Kidney epithelial cell (primary cell): Measurements from ENCODE around the gene CCR1. TPM values are rescaled to one million over a fixed set of nuclear protein-coding genes. Genes with fewer than 3 reads are reported as not detected.

Experiments
- DNase-seq: peaks from one replicate; pipeline ENCODE4 v3.0.0-alpha.2; 2010; ENCODE audit warnings: low read depth
- H3K27me3 ChIP-seq: 2 replicates; pipeline ENCODE4 v1.6.0; 2011; ENCODE audit warnings: low read length; ENCODE audit not compliant: control insufficient read depth, insufficient read depth
- H3K36me3 ChIP-seq: 2 replicates; pipeline ENCODE4 v1.5.1; 2011; ENCODE audit warnings: low read length; ENCODE audit not compliant: control insufficient read depth, insufficient read depth
- H3K4me3 ChIP-seq: 2 replicates; pipeline ENCODE4 v1.5.1; 2011; ENCODE audit warnings: low read depth, mild to moderate bottlenecking, control low read depth, low read length
- CTCF ChIP-seq: IDR thresholded peaks from 2 replicates; pipeline ENCODE4 v1.5.1; 2011; ENCODE audit warnings: mild to moderate bottlenecking, moderate library complexity, low read length, control low read depth, inconsistent platforms; ENCODE audit not compliant: insufficient read depth, poor library complexity, severe bottlenecking
- total RNA-seq: library from RNA; depleted of rRNA; stranded (reverse); fragments of >200 nt; gene quantifications from 2 replicates; pipeline ENCODE4 v1.2.3, GENCODE V29; 2015

CCR1 gene
- total RNA-seq, result 0.07 TPM in 1 of 2 replicates, not detected in the other

GRCh38 chr3:46208167-46208704 lies at the start of gene CCR1:
TSS of gene CCR1 (minus strand) at chr3:46208313. CDS start at chr3:46204313, 4,000 bp downstream.
- no peak for DNase-seq
- no peaks in the 10 kb centered on the region for H3K27me3 ChIP-seq
- TF ChIP-seq CTCF, result peak; percentile 66
- no peaks in the 10 kb centered on the region for H3K36me3 ChIP-seq
- no peak within 1 kb of the TSS for H3K4me3 ChIP-seq

GRCh38 chr3:46252980-46253379 lies 44.9 kb upstream of the CCR1 start:
- H3K36me3 ChIP-seq, result no peaks in the 10 kb centered on the region
- DNase-seq, result no peak
- no peak overlapping the region for H3K4me3 ChIP-seq
- no peaks in the 10 kb centered on the region for H3K27me3 ChIP-seq
- no peak for TF ChIP-seq CTCF

DNA sequence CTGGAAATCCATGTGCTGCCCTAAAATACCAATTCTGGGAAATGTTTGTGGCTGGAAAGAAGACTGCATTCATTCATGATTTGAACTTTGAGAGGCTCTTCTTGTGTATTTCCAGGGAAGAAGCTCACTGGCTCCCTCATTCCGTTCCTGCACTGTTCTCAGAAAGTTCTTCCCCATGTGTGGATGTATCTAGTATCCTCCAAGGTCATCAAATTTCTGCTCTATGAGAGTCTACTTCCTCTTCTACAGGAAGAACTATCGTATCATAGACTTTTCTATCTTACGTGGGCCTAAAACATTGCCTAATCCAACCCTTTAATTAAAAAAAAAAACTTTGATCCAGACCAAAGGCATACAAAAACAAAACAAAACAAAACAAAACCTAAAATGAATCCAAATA lies 37.0 kb upstream of the CCR1 start:
- Histone ChIP-seq H3K4me3 (no peak overlapping the region), H3K27me3 (no peaks in the 10 kb centered on the region), H3K36me3 (no peaks in the 10 kb centered on the region)
- DNase-seq, result no peak
- no peak for TF ChIP-seq CTCF

- H3K4me3 ChIP-seq, result no peak overlapping the region
- no peaks in the 10 kb centered on the region for H3K36me3 ChIP-seq
- DNase-seq, result no peak
- no peaks in the 10 kb centered on the region for H3K27me3 ChIP-seq
- no peak for TF ChIP-seq CTCF
These were observed 35.4 kb upstream of the CCR1 start for GRCh38 chr3:46243560-46243959.

DNA sequence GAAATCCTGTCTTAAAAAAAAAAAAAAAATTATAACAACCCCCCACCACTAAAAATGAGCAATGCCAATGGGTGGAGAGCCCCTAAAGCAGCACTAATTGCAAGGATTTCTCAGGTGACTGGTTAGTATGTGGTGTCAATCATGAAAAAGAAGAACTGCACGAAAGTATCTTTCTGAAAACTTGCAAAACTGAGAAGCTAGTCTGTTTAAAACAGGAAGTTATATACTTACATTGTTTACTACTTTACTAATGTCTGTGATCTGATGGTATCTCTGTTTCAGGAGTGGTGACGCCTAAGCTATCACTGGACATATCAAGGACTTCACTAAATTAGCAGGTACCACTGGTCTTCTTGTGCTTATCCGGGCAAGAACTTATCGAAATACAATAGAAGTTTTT lies 34.0 kb upstream of the CCR1 start, which contains the start of gene CCR3:
CCR3 (plus strand) TSS at position 341 of the 400 bp plus-strand sequence. CDS start 22,699 bp downstream, outside the sequence.
- Histone ChIP-seq H3K27me3 (no peaks in the 10 kb centered on the region), H3K4me3 (no peak within 1 kb of the TSS), H3K36me3 (no peaks in the 10 kb centered on the region)
- TF ChIP-seq CTCF, result no peak
- DNase-seq, result no peak

- Histone ChIP-seq H3K36me3 (no peaks in the 10 kb centered on the region), H3K4me3 (no peak overlapping the region), H3K27me3 (no peaks in the 10 kb centered on the region)
- TF ChIP-seq CTCF, result no peak
- DNase-seq, result no peak
These were observed 31.8 kb upstream of the CCR1 start for GRCh38 chr3:46239952-46240351.
